ENCODE results near the gene HSD17B1. TPM values are rescaled to one million over a fixed set of nuclear protein-coding genes. Genes with fewer than 3 reads are reported as not detected.
A peak's percentile ranks its signal among the peaks of the same experiment; 100 is the strongest.

The HSD17B1 gene
- total RNA-seq, 1 experiment from 2014 or later, result 2.3 TPM

DNA sequence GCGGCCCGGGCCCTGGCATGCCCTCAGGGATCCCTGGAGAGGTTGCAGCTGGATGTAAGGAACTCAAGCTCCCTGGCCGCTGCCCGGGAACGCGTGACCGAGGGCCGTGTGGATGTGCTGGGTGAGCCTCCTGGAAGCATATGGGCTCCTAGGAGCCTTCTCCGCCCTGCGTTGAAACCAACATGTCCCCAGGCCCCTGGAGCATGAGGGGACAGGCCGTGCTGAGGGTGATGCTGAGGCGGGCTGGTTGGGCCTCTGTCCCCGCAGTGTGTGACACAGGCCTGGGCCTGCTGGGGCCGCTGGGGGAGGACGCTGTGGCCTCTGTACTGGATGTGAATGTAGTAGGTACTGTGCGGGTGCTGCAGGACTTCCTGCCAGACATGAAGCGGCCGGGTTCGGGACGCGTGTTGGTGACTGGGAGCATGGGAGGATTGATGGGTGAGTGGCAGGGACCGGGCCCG, 5.7 kb upstream of the HSD17B1 start:
- Mint-ChIP-seq H3K27me3 (ENCODE audit: insufficient read depth, unreplicated experiment) (no peaks in the 10 kb centered on the region), H3K36me3 (ENCODE audit: insufficient read depth, unreplicated experiment) (peaks cover 54% of the 10 kb centered on the region), H3K4me3 (ENCODE audit: unreplicated experiment) (no peak overlapping the region), H3K27ac (ENCODE audit: unreplicated experiment) (peak overlapping the region; percentile 25), H3K4me1 (ENCODE audit: low read depth, unreplicated experiment) (peaks cover 4% of the 10 kb centered on the region), H3K9me3 (ENCODE audit: unreplicated experiment) (no peaks in the 10 kb centered on the region)
- POLR2A ChIA-PET, result interaction anchor here (0.5 kb wide), 1 partner anchor 38 kb away, joined by 7 read pairs; no protein-coding TSS in a partner anchor
- TF ChIP-seq, protein P1, sequence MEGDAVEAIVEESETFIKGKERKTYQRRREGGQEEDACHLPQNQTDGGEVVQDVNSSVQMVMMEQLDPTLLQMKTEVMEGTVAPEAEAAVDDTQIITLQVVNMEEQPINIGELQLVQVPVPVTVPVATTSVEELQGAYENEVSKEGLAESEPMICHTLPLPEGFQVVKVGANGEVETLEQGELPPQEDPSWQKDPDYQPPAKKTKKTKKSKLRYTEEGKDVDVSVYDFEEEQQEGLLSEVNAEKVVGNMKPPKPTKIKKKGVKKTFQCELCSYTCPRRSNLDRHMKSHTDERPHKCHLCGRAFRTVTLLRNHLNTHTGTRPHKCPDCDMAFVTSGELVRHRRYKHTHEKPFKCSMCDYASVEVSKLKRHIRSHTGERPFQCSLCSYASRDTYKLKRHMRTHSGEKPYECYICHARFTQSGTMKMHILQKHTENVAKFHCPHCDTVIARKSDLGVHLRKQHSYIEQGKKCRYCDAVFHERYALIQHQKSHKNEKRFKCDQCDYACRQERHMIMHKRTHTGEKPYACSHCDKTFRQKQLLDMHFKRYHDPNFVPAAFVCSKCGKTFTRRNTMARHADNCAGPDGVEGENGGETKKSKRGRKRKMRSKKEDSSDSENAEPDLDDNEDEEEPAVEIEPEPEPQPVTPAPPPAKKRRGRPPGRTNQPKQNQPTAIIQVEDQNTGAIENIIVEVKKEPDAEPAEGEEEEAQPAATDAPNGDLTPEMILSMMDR (IDR thresholded peaks at IDR 0.05; ENCODE audit: insufficient read depth in 1 of 2, low read depth in 1 of 2, low read length in 1 of 2, severe bottlenecking in 1 of 2, unreplicated experiment in 1 of 2), result no peak
- peaks cover 5% of the 10 kb centered on the region for H3K4me1 ChIP-seq
- intact Hi-C loops (cut with micrococcal nuclease; ENCODE audit: unreplicated experiment), result no loop called here
- no TSS peak for BruUV-seq (replicated peaks)
- no peak for DNase-seq
- H3K4me3 ChIP-seq (ENCODE audit: low read depth, low read length), result no peak overlapping the region
- H3K27me3 ChIP-seq (replicated peaks; ENCODE audit: control insufficient read depth, insufficient read depth, low read length), result no peaks in the 10 kb centered on the region
- H3K9me3 ChIP-seq, result no peaks in the 10 kb centered on the region
- CTCF ChIA-PET, result no interaction called here
- peaks cover 1% of the 10 kb centered on the region; the same call in 1 of the 2 replicates for H3K36me3 ChIP-seq (ENCODE audit: control insufficient read depth, insufficient read depth, low read length)

DNA sequence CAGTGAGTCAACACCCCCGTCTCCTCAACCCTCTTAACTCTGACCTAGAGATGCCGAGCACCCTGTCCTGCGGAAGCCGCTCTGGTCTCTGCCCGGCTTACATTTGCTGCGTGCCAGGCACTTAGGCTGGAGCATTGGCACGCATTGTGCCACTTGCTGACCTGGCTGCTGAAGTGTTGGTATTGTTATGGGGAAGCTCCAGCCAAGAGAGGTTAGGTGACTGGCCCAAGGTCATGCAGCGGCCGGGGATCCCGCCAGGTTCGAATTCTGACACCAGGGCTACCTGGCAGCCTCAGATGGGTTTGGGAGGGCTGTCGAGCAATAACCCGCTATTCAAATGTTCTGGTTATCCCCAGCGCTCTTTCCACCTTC, 5.0 kb upstream of the HSD17B1 start:
- BruUV-seq (replicated peaks), result no TSS peak
- intact Hi-C loops (cut with micrococcal nuclease; ENCODE audit: unreplicated experiment), result no loop called here
- no peaks in the 10 kb centered on the region for H3K9me3 Mint-ChIP-seq (ENCODE audit: unreplicated experiment)
- ChIA-PET CTCF (no interaction called here), POLR2A (no interaction called here)
- TF ChIP-seq, protein P1 (IDR thresholded peaks at IDR 0.05; ENCODE audit: insufficient read depth in 1 of 2, low read depth in 1 of 2, low read length in 1 of 2, severe bottlenecking in 1 of 2, unreplicated experiment in 1 of 2), result no peak
- no peaks in the 10 kb centered on the region for H3K27me3 Mint-ChIP-seq (ENCODE audit: insufficient read depth, unreplicated experiment)
- peaks cover 6% of the 10 kb centered on the region for H3K4me1 Mint-ChIP-seq (ENCODE audit: low read depth, unreplicated experiment)
- Histone ChIP-seq H3K4me3 (ENCODE audit: low read depth, low read length) (no peak overlapping the region), H3K9me3 (no peaks in the 10 kb centered on the region), H3K4me1 (no peaks in the 10 kb centered on the region), H3K36me3 (ENCODE audit: control insufficient read depth, insufficient read depth, low read length) (peaks cover 1% of the 10 kb centered on the region; the same call in 1 of the 2 replicates), H3K27me3 (replicated peaks; ENCODE audit: control insufficient read depth, insufficient read depth, low read length) (no peaks in the 10 kb centered on the region)
- no peak for DNase-seq
- peak overlapping the region; percentile 25 for H3K27ac Mint-ChIP-seq (ENCODE audit: unreplicated experiment)
- H3K36me3 Mint-ChIP-seq (ENCODE audit: insufficient read depth, unreplicated experiment), result peaks cover 55% of the 10 kb centered on the region
- H3K4me3 Mint-ChIP-seq (ENCODE audit: unreplicated experiment), result no peak overlapping the region

DNA sequence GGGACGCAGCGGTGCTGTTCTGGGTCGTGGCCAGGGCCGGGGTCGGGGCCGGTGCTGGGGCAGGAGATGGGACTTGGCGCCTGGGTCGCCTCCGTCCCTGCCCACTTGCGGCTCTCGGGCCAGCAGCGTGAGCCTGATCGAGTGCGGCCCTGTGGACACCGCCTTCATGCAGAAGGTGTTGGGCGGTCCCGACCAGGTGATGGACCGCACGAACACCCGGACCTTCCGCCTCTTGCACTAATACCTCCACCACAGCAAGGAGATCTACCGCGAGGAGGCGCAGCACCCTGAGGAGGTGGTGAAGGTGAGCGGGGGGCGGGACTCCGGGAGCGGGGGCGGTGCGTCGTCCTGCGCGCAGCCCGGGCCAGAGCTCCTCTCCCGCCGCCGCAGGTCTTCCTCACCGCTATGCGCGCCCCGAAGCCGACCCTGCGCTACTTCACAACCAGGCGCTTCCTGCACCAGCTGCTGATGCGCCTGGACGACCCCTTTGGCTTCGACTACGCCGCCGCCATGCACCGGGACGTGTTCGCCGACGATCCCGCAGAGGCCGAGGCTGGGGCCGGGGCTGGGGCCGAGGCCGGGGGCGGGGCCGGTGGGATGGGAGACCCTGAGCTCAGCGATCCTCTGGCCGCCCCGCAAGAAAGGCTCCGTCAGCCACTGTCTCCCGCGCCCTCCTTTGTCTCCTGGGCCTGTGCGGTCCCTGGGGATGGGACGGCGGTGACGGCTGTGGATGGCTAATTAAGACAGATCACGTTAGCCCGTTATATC, 4.5 kb upstream of the HSD17B1 start:
- no peak overlapping the region for H3K4me3 Mint-ChIP-seq (ENCODE audit: unreplicated experiment)
- TF ChIP-seq, protein P1 (IDR thresholded peaks at IDR 0.05; ENCODE audit: insufficient read depth in 1 of 2, low read depth in 1 of 2, low read length in 1 of 2, severe bottlenecking in 1 of 2, unreplicated experiment in 1 of 2), result no peak
- Histone ChIP-seq H3K4me3 (ENCODE audit: low read depth, low read length) (no peak overlapping the region), H3K27me3 (replicated peaks; ENCODE audit: control insufficient read depth, insufficient read depth, low read length) (no peaks in the 10 kb centered on the region), H3K4me1 (peaks cover 1% of the 10 kb centered on the region; the same call in 1 of the 2 replicates), H3K36me3 (ENCODE audit: control insufficient read depth, insufficient read depth, low read length) (peaks cover under 1% of the 10 kb centered on the region; the same call in 1 of the 2 replicates), H3K9me3 (no peaks in the 10 kb centered on the region)
- no peaks in the 10 kb centered on the region for H3K9me3 Mint-ChIP-seq (ENCODE audit: unreplicated experiment)
- DNase-seq, result no peak
- no peak overlapping the region for H3K27ac Mint-ChIP-seq (ENCODE audit: unreplicated experiment)
- intact Hi-C loops (cut with micrococcal nuclease; ENCODE audit: unreplicated experiment), result no loop called here
- no peaks in the 10 kb centered on the region for H3K27me3 Mint-ChIP-seq (ENCODE audit: insufficient read depth, unreplicated experiment)
- ChIA-PET CTCF (interaction anchor here (0.6 kb wide), 1 partner anchor 179 kb away, joined by 5 read pairs; no protein-coding TSS in a partner anchor), POLR2A (no interaction called here)
- H3K36me3 Mint-ChIP-seq (ENCODE audit: insufficient read depth, unreplicated experiment), result peaks cover 55% of the 10 kb centered on the region
- peaks cover 6% of the 10 kb centered on the region for H3K4me1 Mint-ChIP-seq (ENCODE audit: low read depth, unreplicated experiment)
- no TSS peak for BruUV-seq (replicated peaks)
